BLaER1 treated with 17β-estradiol and CSF1 and Interleukin-3, amounts not matched to agents 10 nM and 100 nM (cell line): ENCODE measurements around the gene DACH1.

Experiments used
- H3K27ac ChIP-seq, 11 experiments: shearing (Covaris generic); formaldehyde crosslinking; 2 replicates each; pipeline ENCODE4 v1.8.1; 2022
- H3K27me3 ChIP-seq, 11 experiments: shearing (Covaris generic); formaldehyde crosslinking; 2 replicates each; pipeline ENCODE4 v1.8.1; 2022
- H3K36me3 ChIP-seq, 11 experiments: shearing (Covaris generic); formaldehyde crosslinking; 2 replicates each; pipeline ENCODE4 v1.8.1; 2022
- H3K4me1 ChIP-seq, 10 experiments: shearing (Covaris generic); formaldehyde crosslinking; 2 replicates each; pipeline ENCODE4 v1.8.1; 2022
- H3K4me2 ChIP-seq, 11 experiments: shearing (Covaris generic); formaldehyde crosslinking; 2 replicates each; pipeline ENCODE4 v1.8.1; 2022
- H3K4me3 ChIP-seq, 10 experiments: shearing (Covaris generic); formaldehyde crosslinking; 2 replicates each; pipeline ENCODE4 v1.8.1; 2022
- H3K9ac ChIP-seq, 11 experiments: shearing (Covaris generic); formaldehyde crosslinking; 2 replicates each; pipeline ENCODE4 v1.8.1; 2022
- H3K9me3 ChIP-seq, 11 experiments: shearing (Covaris generic); formaldehyde crosslinking; replicated peaks in 1 of 11; 2 replicates each; pipeline ENCODE4 v1.8.1; 2022
- H4K20me1 ChIP-seq, 11 experiments: shearing (Covaris generic); formaldehyde crosslinking; 2 replicates each; pipeline ENCODE4 v1.8.1; 2022
- Cebpa-rat ChIP-seq, 11 experiments: shearing (Covaris generic); IDR thresholded peaks; 2 replicates each; pipeline ENCODE4 v1.8.1; 2022

DACH1 gene

DNA sequence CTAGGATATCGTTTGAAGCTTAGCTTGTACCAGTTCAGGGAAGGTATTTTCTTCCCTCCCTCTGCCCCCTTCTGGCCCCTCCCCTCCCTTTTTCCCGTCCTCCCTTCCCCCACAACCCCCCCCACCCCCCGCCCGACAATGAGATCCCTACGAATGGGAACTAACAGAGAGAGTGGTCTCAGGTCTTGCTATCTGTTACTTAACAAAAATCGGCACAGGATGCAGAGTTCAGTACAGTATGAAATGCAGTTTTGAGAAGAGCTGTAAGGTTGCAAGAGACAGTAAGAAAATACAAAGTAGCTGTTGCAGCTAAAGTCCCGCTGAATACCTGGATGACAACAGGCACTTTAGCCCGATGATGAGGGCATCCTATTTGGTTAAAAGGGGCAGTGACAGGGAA lies 3.1 kb upstream of the DACH1 start:
- H3K27me3 ChIP-seq = peaks cover 51 to 65% (median 54%) of the 10 kb centered on the region in 11 experiments
- no peak overlapping the region for H3K4me2 ChIP-seq
- no peak overlapping the region for H3K9ac ChIP-seq
- H3K36me3 ChIP-seq = no peaks in the 10 kb centered on the region
- H3K9me3 ChIP-seq = peaks cover 0 to 5% (median 3%) of the 10 kb centered on the region in 11 experiments; a peak in 9 of 22 replicates
- no peak for TF ChIP-seq Cebpa-rat (IDR thresholded peaks at IDR 0.05)
- H3K4me3 ChIP-seq = no peak overlapping the region
- H3K4me1 ChIP-seq = peaks cover 5 to 16% (median 13%) of the 10 kb centered on the region in 10 experiments; a peak in 18 of 20 replicates
- H4K20me1 ChIP-seq = peaks cover 0 to 20% (median 9%) of the 10 kb centered on the region in 11 experiments; a peak in 9 of 22 replicates
- no peak overlapping the region for H3K27ac ChIP-seq

DNA sequence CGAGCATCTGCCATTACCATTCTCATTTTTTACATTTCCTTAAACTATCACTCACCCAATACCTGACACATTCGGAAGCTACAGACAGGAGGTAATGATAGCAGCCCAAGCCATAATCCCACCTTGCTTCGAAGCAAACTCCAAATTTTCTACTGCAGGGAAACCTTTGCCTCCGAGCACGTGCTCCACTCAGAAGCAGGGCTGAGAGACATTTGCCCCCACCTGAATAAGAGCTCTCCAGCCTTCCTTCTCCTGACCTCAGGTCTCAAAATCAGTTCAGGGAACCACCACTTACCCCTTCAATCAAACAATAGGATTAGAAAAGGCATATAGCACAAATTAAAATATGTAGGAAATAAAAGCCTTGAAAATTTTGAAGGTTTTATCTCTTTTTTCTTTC lies 2.3 kb upstream of the DACH1 start:
- no peak for TF ChIP-seq Cebpa-rat (IDR thresholded peaks at IDR 0.05)
- Histone ChIP-seq H4K20me1 (peaks cover 0 to 23% (median 11%) of the 10 kb centered on the region in 11 experiments; a peak in 9 of 22 replicates), H3K27ac (no peak overlapping the region), H3K36me3 (no peaks in the 10 kb centered on the region), H3K4me1 (peaks cover 7 to 19% (median 15%) of the 10 kb centered on the region in 10 experiments; a peak in 18 of 20 replicates), H3K27me3 (peaks cover 59 to 73% (median 63%) of the 10 kb centered on the region in 11 experiments), H3K4me2 (no peak overlapping the region), H3K4me3 (no peak overlapping the region), H3K9me3 (peaks cover 0 to 13% (median 10%) of the 10 kb centered on the region in 11 experiments; a peak in 13 of 22 replicates), H3K9ac (no peak overlapping the region)

DNA sequence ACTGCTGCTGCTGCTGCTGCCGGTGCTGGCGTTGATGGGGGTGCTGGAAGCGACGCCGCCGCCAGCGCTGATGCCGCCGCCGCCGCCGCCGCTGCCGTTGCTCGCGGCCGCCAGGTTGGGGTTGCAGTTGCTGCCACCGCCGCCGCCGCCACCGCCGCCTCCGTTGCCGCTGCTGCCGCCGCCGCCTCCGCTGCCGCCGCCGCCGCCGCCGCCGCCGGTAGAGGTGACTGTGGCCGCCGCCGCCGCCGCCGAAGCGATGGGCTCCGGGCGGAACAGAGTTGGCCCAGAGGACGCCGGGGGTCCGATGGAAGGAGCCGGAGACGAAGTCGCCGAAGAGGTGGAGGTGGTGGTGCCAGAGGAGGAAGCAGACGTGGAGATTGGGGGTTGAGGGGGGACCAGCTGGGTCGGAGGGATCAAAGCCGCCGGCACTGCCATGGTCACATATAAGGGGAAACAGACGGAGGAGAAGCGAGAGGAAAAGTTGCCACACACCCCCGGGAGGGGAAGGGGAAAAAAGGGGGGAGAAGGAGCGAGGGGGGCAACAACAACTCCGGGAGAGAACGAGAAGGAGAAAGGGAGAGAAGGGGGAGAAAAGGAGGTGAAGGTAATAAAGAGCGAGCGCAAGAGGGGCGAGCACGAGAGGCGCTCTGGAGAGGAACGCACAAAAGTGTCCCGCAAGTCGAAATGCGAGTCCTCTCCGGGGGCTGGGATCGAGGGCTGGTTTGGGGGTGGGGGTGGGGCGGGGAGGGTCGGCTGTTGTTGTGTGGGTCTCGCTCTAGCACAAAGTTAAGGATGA lies 471 bp downstream of the DACH1 start:
- no peak overlapping the region for H3K27ac ChIP-seq
- no peak for TF ChIP-seq Cebpa-rat (IDR thresholded peaks at IDR 0.05)
- H3K36me3 ChIP-seq = no peaks in the 10 kb centered on the region
- H3K4me2 ChIP-seq = peak overlapping the region; percentile 95 to 100 (median 99)
- peaks cover 7 to 19% (median 15%) of the 10 kb centered on the region in 10 experiments; a peak in 18 of 20 replicates for H3K4me1 ChIP-seq
- peak overlapping the region; percentile 40 to 59 (median 52); a peak in 17 of 22 replicates for H3K9ac ChIP-seq
- H4K20me1 ChIP-seq = peaks cover 0 to 27% (median 11%) of the 10 kb centered on the region in 11 experiments; a peak in 9 of 22 replicates
- H3K27me3 ChIP-seq = peaks cover 81 to 99% (median 90%) of the 10 kb centered on the region in 11 experiments
- peaks cover 0 to 17% (median 12%) of the 10 kb centered on the region in 11 experiments; a peak in 13 of 22 replicates for H3K9me3 ChIP-seq
- peak overlapping the region; percentile 57 to 78 (median 70) for H3K4me3 ChIP-seq

DNA sequence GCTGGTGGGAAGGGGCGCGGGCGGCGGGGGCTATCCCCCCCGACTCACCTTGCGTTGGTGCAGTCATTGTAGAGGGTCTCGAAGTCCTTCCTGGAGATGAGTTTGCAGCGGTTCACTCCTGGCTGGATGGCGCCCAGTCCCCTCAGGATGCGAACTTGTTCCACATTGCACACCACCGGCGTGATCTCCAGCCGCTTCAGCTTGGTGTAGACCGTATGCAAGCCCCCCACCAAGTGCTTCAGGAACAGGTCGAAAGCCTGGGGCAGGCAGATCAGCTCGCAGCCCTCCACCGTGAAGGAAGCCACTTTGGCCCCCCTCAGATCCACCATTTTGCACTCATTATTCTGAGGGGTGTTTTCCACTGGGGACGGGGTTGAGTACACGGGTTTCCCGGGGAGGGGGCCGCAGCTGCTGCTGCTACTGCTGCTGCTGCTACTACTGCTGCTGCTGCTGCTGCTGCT lies 1.1 kb downstream of the DACH1 start:
- H3K36me3 ChIP-seq = no peaks in the 10 kb centered on the region
- no peak for TF ChIP-seq Cebpa-rat (IDR thresholded peaks at IDR 0.05)
- H3K4me3 ChIP-seq = peak overlapping the region; percentile 57 to 78 (median 70)
- H3K27ac ChIP-seq = no peak overlapping the region
- peak overlapping the region in 10 of 11 experiments; percentile 29 to 59 (median 52); a peak in 17 of 22 replicates for H3K9ac ChIP-seq
- peak overlapping the region; percentile 95 to 100 (median 99) for H3K4me2 ChIP-seq
- peaks cover 81 to 99% (median 92%) of the 10 kb centered on the region in 11 experiments for H3K27me3 ChIP-seq
- peaks cover 0 to 17% (median 12%) of the 10 kb centered on the region in 11 experiments; a peak in 13 of 22 replicates for H3K9me3 ChIP-seq
- peaks cover 7 to 19% (median 15%) of the 10 kb centered on the region in 10 experiments; a peak in 18 of 20 replicates for H3K4me1 ChIP-seq
- H4K20me1 ChIP-seq = peaks cover 0 to 27% (median 11%) of the 10 kb centered on the region in 11 experiments; a peak in 9 of 22 replicates

DNA sequence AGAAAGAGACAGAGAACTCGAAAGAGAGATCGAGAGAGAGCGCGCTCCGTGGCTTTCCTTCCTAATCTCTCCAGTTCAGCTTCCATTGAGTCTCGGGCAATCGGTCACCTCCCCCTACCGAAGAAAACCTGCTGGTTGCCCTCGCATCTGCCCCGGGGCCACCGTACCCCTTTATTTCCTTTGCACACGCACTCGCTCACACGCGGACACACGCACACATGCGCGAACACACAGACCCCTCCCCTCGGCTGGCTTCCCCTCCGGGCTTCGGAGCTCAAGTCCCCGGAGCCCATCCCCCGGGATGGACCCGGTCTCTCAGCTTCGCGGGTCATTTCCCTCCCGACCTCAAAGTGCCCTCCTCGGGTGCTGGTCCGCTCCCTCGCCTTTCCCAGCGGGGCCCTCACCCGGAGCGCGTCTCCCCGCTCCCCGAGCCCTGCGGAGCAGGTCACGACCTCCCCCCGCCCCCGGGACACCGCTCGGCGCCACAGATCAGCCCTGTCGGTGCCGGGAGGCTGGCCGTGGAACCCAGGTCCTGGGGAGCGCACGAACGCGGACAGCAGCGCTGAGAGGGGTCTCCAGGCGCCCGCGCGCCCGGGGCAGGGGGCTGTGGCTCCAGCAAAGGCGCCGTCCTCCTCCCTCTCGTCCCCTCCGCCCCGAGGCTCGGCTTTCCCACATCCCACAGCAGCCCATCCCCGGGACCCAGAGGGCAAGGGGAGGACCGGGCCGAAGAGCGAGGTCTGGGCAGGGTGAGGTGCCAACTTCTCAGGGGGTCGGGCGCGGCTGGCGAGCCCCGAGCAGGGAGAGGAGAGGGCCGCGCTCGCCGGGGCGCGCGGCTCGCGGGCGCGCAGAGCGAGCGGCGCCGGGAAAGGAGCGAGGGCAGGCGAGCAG lies 1.8 kb downstream of the DACH1 start:
- Histone ChIP-seq H3K4me1 (peaks cover 7 to 19% (median 15%) of the 10 kb centered on the region in 10 experiments; a peak in 18 of 20 replicates), H3K4me3 (peak overlapping the region; percentile 57 to 78 (median 70)), H3K36me3 (no peaks in the 10 kb centered on the region), H3K9ac (peak overlapping the region in 10 of 11 experiments; percentile 17 to 59 (median 50); a peak in 12 of 22 replicates), H3K9me3 (peaks cover 0 to 17% (median 12%) of the 10 kb centered on the region in 11 experiments; a peak in 13 of 22 replicates), H3K27ac (no peak overlapping the region), H3K27me3 (peaks cover 79 to 98% (median 90%) of the 10 kb centered on the region in 11 experiments), H4K20me1 (peaks cover 0 to 27% (median 11%) of the 10 kb centered on the region in 11 experiments; a peak in 9 of 22 replicates), H3K4me2 (peak overlapping the region; percentile 95 to 100 (median 99))
- no peak for TF ChIP-seq Cebpa-rat (IDR thresholded peaks at IDR 0.05)

DNA sequence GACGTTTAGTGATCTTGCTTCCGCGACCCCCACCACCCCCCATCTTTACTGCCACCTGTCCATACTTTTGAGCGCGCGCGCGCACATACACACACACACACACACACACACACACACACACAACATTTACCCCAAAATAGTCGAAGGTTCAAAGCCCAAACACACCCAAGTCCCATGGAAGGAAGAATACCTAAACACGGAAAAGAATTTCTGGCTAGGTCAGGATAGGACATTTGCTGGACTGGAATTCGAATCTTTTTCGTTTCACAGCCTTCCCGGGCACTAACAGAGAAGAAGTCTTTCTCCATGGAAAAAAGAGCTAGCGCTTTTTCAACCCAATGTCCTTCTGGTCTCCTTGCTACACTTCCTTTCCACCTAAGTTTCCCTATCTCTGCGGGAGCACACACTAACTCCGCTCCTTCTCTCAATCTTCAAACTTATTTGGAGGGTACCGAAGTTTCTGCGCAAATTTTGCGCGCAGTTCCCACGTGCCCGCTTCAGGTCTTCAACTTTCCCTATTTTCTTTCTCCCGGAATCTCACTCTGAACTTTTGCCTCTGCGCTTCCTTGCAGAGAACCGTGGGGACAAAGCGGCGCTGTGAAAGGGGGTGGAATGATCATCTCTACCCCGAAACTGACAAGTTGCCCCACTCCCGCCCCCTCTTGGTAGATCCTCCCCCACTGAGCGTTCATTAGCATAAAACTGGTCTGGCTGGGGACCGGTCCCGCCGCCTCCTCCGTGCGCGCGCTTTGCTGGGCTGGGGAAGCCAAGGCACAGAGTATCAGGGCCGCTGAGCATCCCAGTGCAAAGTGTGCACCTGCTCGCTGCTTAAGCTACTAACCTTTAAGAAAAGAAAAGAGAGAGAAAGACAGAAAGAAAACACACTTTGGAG lies 2.7 kb downstream of the DACH1 start:
- Histone ChIP-seq H3K36me3 (no peaks in the 10 kb centered on the region), H3K27me3 (peaks cover 72 to 90% (median 82%) of the 10 kb centered on the region in 11 experiments), H3K27ac (no peak overlapping the region), H3K9me3 (peaks cover 0 to 17% (median 12%) of the 10 kb centered on the region in 11 experiments; a peak in 13 of 22 replicates), H3K4me3 (peak overlapping the region in 6 of 10 experiments; percentile 67 to 78 (median 70); a peak in 4 of 20 replicates), H4K20me1 (peaks cover 0 to 23% (median 11%) of the 10 kb centered on the region in 11 experiments; a peak in 9 of 22 replicates), H3K9ac (no peak overlapping the region), H3K4me2 (peak overlapping the region in 9 of 11 experiments; percentile 97 to 100 (median 99); a peak in 11 of 22 replicates), H3K4me1 (peaks cover 7 to 19% (median 15%) of the 10 kb centered on the region in 10 experiments; a peak in 18 of 20 replicates)
- no peak for TF ChIP-seq Cebpa-rat (IDR thresholded peaks at IDR 0.05)

DNA sequence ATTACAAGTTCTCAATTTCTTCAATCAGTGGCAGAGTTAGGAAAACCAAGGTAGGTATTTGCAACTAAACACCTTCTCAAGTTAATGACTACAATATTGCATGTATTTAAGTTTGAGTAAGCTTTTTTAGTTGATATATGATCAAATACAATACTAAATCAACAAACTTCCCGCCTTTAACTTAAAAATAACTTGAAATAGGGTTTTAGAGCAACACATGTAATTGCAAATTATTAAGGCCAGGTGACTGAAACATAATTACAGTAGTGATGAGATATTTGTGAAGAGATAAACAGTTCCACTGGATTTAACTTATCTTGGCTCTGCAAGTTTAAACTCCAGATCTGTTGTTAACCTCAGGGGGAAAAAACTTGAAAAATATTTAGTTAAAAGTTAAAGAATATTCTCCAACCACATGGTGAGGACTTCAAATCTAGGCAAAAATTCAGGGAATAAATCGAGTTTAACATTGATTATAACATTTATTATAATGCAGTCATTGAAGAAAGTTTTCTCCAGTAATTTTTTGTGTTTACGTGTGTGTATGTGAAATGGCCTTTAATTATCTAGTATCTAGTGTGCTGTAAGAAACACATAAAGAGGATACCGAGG lies 3.6 kb downstream of the DACH1 start:
- Histone ChIP-seq H3K4me2 (no peak overlapping the region), H3K27ac (no peak overlapping the region), H3K36me3 (no peaks in the 10 kb centered on the region), H4K20me1 (peaks cover 0 to 22% (median 11%) of the 10 kb centered on the region in 11 experiments; a peak in 9 of 22 replicates), H3K4me3 (no peak overlapping the region), H3K9ac (no peak overlapping the region), H3K9me3 (peaks cover 0 to 17% (median 12%) of the 10 kb centered on the region in 11 experiments; a peak in 13 of 22 replicates), H3K27me3 (peaks cover 62 to 81% (median 72%) of the 10 kb centered on the region in 11 experiments), H3K4me1 (peaks cover 7 to 19% (median 15%) of the 10 kb centered on the region in 10 experiments; a peak in 18 of 20 replicates)
- TF ChIP-seq Cebpa-rat (IDR thresholded peaks at IDR 0.05) = no peak
